Stimulated activated CD8-positive, alpha-beta memory T cell treated with anti-CD3 and anti-CD28 coated beads, Interleukin-7, amount 100 ng/mL, for 1 hour (primary cell): ENCODE measurements around the gene TNFSF9.
"Not testable (repeated sequence)": the region's sequence is repeated elsewhere in the genome, so short reads cannot be mapped to it uniquely, and the experiment has no call there.

Experiments
- DNase-seq, 2 donors: peaks; one replicate each; pipeline ENCODE4 v3.0.0-alpha.2; 2020; ENCODE audit warnings: low read depth in 2 of 2

TNFSF9 gene

GRCh38 chr19:6508028-6508771 is 22.6 kb upstream of the TNFSF9 start:
- not testable (repeated sequence) for DNase-seq

- DNase-seq = no peak
Measured at GRCh38 chr19:6509118-6509971, 21.5 kb upstream of the TNFSF9 start.

GRCh38 chr19:6510618-6511017 is 20.2 kb upstream of the TNFSF9 start:
- no peak for DNase-seq

- DNase-seq = no peak
Measured at GRCh38 chr19:6514089-6514488, 16.7 kb upstream of the TNFSF9 start.

GRCh38 chr19:6514926-6515544 is 15.8 kb upstream of the TNFSF9 start:
- DNase-seq = no peak

- DNase-seq = peak in 1 of 2 donors; percentile 43
Measured at GRCh38 chr19:6516018-6516658, 14.7 kb upstream of the TNFSF9 start.

- peak; percentile 76 to 91 for DNase-seq
Measured at GRCh38 chr19:6516659-6517291, 14.1 kb upstream of the TNFSF9 start.

GRCh38 chr19:6518145-6518911 is 12.5 kb upstream of the TNFSF9 start:
- DNase-seq = no peak

GRCh38 chr19:6519289-6519688 is 11.5 kb upstream of the TNFSF9 start:
- DNase-seq = no peak

- peak; percentile 42 to 44 for DNase-seq
Measured at GRCh38 chr19:6521718-6522646, 8.8 kb upstream of the TNFSF9 start.

GRCh38 chr19:6522712-6523111 is 8.1 kb upstream of the TNFSF9 start:
- DNase-seq = no peak

GRCh38 chr19:6524311-6524710 is 6.5 kb upstream of the TNFSF9 start:
- no peak for DNase-seq

- no peak for DNase-seq
Measured at GRCh38 chr19:6527893-6528543, 2.8 kb upstream of the TNFSF9 start.

GRCh38 chr19:6528544-6529121 is 2.2 kb upstream of the TNFSF9 start:
- DNase-seq = no peak

GRCh38 chr19:6529351-6529750 is 1.5 kb upstream of the TNFSF9 start:
- no peak for DNase-seq

GRCh38 chr19:6529937-6530385 is 865 bp upstream of the TNFSF9 start:
- no peak for DNase-seq

- DNase-seq = no peak
Measured at GRCh38 chr19:6531163-6531955, 533 bp downstream of the TNFSF9 start.

- no peak for DNase-seq
Measured at GRCh38 chr19:6531956-6532243, 1.1 kb downstream of the TNFSF9 start.
